ENCODE measurements around the gene METTL22. TPM values are rescaled to one million over a fixed set of nuclear protein-coding genes. Genes with fewer than 3 reads are reported as not detected.

The METTL22 gene
- total RNA-seq, 1 experiment from 2014 or later = 36.7 TPM

DNA sequence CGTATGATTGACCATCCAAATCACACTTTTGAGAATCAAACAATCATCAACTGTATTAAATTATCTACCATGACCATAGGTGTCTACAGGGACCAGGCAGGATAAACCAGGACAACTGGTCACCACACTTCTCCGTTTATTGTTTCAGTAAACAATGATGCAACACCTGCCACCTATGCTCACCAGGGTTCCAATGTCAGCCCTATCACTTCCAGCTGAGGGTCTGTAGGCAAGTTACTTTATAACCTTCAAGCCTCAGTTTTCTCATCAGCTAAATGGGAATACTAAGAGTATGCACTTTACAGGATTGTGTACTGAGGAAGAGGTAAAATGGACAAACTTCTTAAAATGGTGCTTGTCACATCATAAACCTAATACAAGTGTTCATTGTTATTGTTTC lies 46.1 kb upstream of the METTL22 start:
- intact Hi-C loops (cut with micrococcal nuclease) = no loop called here
- BruUV-seq (replicated peaks) = no TSS peak

DNA sequence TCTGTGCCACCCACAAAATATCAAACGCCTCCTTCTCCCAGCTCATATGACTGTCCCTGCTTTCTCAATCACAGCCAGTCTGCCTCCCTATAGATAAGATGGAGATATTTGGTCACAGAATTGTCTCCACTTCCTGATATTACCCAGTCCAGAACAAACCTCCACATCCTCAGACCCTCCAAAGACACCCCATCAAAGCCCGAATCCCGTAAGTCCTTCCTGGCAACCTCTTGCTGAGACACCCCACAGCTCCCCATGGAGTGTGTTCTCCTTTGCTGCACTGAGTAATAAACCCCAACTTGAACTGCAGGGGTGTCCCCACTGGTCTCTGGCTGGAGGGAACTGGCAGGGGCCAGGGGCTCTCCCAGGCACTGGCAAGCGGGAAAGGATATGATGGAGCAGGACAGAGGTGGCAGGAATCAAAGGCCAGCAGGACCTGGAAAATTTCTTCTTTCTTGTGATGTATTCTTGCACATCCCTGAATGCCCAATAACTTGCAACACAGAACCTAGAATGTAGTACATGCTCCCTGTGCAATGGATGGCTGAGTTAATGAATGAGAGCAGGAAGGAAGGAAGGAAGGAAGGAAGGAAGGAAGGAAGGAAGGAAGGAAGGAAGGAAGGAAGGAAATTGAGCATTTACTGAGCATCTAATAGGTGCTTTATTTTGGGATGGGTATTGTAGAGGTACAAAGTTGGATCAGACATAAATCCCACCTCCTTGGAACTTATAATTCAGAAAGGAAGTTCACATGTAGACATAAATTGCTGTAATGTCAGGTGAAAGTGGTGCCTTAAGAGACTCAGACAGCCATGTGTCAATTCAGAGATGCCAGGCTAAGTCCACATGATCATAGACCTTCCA lies 45.1 kb upstream of the METTL22 start:
- H3K9me3 Mint-ChIP-seq (ENCODE audit: unreplicated experiment) = no peaks in the 10 kb centered on the region
- H3K4me3 Mint-ChIP-seq (ENCODE audit: unreplicated experiment) = no peak overlapping the region
- BruUV-seq (replicated peaks) = no TSS peak
- no peaks in the 10 kb centered on the region for H3K36me3 Mint-ChIP-seq (ENCODE audit: insufficient read depth, unreplicated experiment)
- H3K27me3 Mint-ChIP-seq (ENCODE audit: insufficient read depth, unreplicated experiment) = peaks cover 24% of the 10 kb centered on the region
- ChIA-PET POLR2A (no interaction called here), CTCF (interaction anchor here (0.7 to 1.3 kb wide), 6 partner anchors 9 to 304 kb away, joined by 3 read pairs; no protein-coding TSS in a partner anchor)
- peaks cover 5% of the 10 kb centered on the region for H3K4me1 Mint-ChIP-seq (ENCODE audit: insufficient read depth, unreplicated experiment)
- H3K27ac Mint-ChIP-seq (ENCODE audit: low read depth, unreplicated experiment) = no peak overlapping the region
- DNase-seq (ENCODE audit: unreplicated experiment) = no peak
- TF ChIP-seq, protein P1, sequence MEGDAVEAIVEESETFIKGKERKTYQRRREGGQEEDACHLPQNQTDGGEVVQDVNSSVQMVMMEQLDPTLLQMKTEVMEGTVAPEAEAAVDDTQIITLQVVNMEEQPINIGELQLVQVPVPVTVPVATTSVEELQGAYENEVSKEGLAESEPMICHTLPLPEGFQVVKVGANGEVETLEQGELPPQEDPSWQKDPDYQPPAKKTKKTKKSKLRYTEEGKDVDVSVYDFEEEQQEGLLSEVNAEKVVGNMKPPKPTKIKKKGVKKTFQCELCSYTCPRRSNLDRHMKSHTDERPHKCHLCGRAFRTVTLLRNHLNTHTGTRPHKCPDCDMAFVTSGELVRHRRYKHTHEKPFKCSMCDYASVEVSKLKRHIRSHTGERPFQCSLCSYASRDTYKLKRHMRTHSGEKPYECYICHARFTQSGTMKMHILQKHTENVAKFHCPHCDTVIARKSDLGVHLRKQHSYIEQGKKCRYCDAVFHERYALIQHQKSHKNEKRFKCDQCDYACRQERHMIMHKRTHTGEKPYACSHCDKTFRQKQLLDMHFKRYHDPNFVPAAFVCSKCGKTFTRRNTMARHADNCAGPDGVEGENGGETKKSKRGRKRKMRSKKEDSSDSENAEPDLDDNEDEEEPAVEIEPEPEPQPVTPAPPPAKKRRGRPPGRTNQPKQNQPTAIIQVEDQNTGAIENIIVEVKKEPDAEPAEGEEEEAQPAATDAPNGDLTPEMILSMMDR (IDR thresholded peaks at IDR 0.05; ENCODE audit: unreplicated experiment) = no peak
- intact Hi-C loops (cut with micrococcal nuclease) = no loop called here

More for the DNA sequence above, 46.1 kb upstream of the METTL22 start:
- Mint-ChIP-seq H3K9me3 (ENCODE audit: unreplicated experiment) (no peaks in the 10 kb centered on the region), H3K27ac (ENCODE audit: low read depth, unreplicated experiment) (no peak overlapping the region), H3K36me3 (ENCODE audit: insufficient read depth, unreplicated experiment) (no peaks in the 10 kb centered on the region), H3K4me3 (ENCODE audit: unreplicated experiment) (no peak overlapping the region), H3K4me1 (ENCODE audit: insufficient read depth, unreplicated experiment) (peaks cover 5% of the 10 kb centered on the region), H3K27me3 (ENCODE audit: insufficient read depth, unreplicated experiment) (peaks cover 24% of the 10 kb centered on the region)
- ChIA-PET CTCF (interaction anchor here (0.6 to 1.3 kb wide), 8 partner anchors 8 to 305 kb away, joined by 3 to 5 read pairs (median 3); partner anchors contain the start of gene TMEM114), POLR2A (interaction anchor here (0.6 kb wide), 1 partner anchor 1891 kb away, joined by 3 read pairs; no protein-coding TSS in a partner anchor)
- TF ChIP-seq, protein P1 (IDR thresholded peaks at IDR 0.05; ENCODE audit: unreplicated experiment) = no peak
- no peak for DNase-seq (ENCODE audit: unreplicated experiment)

GRCh38 chr16:8577678-8578304 lies 43.7 kb upstream of the METTL22 start:
- Mint-ChIP-seq H3K9me3 (ENCODE audit: unreplicated experiment) (no peaks in the 10 kb centered on the region), H3K4me3 (ENCODE audit: unreplicated experiment) (no peak overlapping the region), H3K36me3 (ENCODE audit: insufficient read depth, unreplicated experiment) (no peaks in the 10 kb centered on the region), H3K27me3 (ENCODE audit: insufficient read depth, unreplicated experiment) (peaks cover 24% of the 10 kb centered on the region), H3K4me1 (ENCODE audit: insufficient read depth, unreplicated experiment) (peaks cover 4% of the 10 kb centered on the region), H3K27ac (ENCODE audit: low read depth, unreplicated experiment) (no peak overlapping the region)
- TF ChIP-seq, protein P1 (IDR thresholded peaks at IDR 0.05; ENCODE audit: unreplicated experiment) = no peak
- intact Hi-C loops (cut with micrococcal nuclease) = no loop called here
- CTCF ChIA-PET = interaction anchor here (0.8 kb wide), 1 partner anchor 10 kb away, joined by 3 read pairs; no protein-coding TSS in a partner anchor
- DNase-seq (ENCODE audit: unreplicated experiment) = no peak
- POLR2A ChIA-PET = no interaction called here
- BruUV-seq (replicated peaks) = no TSS peak

- DNase-seq (ENCODE audit: unreplicated experiment) = no peak
- peaks cover 24% of the 10 kb centered on the region for H3K27me3 Mint-ChIP-seq (ENCODE audit: insufficient read depth, unreplicated experiment)
- H3K4me1 Mint-ChIP-seq (ENCODE audit: insufficient read depth, unreplicated experiment) = no peaks in the 10 kb centered on the region
- TF ChIP-seq, protein P1 (IDR thresholded peaks at IDR 0.05; ENCODE audit: unreplicated experiment) = no peak
- ChIA-PET CTCF (interaction anchor here (0.7 to 2.6 kb wide), 3 partner anchors 11 to 26 kb away, joined by 3 to 11 read pairs (median 4); no protein-coding TSS in a partner anchor), POLR2A (no interaction called here)
- no peak overlapping the region for H3K4me3 Mint-ChIP-seq (ENCODE audit: unreplicated experiment)
- H3K9me3 Mint-ChIP-seq (ENCODE audit: unreplicated experiment) = no peaks in the 10 kb centered on the region
- intact Hi-C loops (cut with micrococcal nuclease) = no loop called here
- H3K36me3 Mint-ChIP-seq (ENCODE audit: insufficient read depth, unreplicated experiment) = no peaks in the 10 kb centered on the region
- no peak overlapping the region for H3K27ac Mint-ChIP-seq (ENCODE audit: low read depth, unreplicated experiment)
- no TSS peak for BruUV-seq (replicated peaks)
These were observed 41.9 kb upstream of the METTL22 start for GRCh38 chr16:8579559-8579958.
